Naive thymus-derived CD8-positive, alpha-beta T cell (primary cell): ENCODE measurements around the gene LLCFC1. TPM values are rescaled to one million over a fixed set of nuclear protein-coding genes. Genes with fewer than 3 reads are reported as not detected.
"Not testable (repeated sequence)": the region's sequence is repeated elsewhere in the genome, so short reads cannot be mapped to it uniquely, and the experiment has no call there.

Experiments used
- ATAC-seq, 2 donors: fragments of 150-1000 bp; cut with Tn5 transposase in 1 of 2; sonication (Bioruptor Pico), chemical (Tn5 transposase) in 1 of 2; 1 replicate in 1 of 2; 2 replicates in 1 of 2; pipeline ENCODE4 v1.10.0; 2021; ENCODE audit warnings: mild to moderate bottlenecking in 2 of 2, moderate library complexity in 2 of 2
- POLR2A ChIA-PET: fragments of 350-600 bp; sonication (Branson Sonifier 250); formaldehyde crosslinking; loops from one replicate; lab custom pipeline; 2021; ENCODE audit warnings: antibody characterized with exemption; lab: Charles Lee
- DNase-seq, 10 donors: peaks; one replicate each; pipeline versions ENCODE4 v3.0.0 to v3.0.0-alpha.2; 2020 to 2022
- H3K27ac Mint-ChIP-seq, 10 donors: one replicate each; pipeline ENCODE4 v1.8.0; 2020 to 2022; ENCODE audit warnings: mild to moderate bottlenecking in 10 of 10, mixed read lengths in 10 of 10, moderate library complexity in 4 of 10, inconsistent platforms in 1 of 10
- H3K27me3 Mint-ChIP-seq, 5 donors: one replicate each; pipeline ENCODE4 v1.8.0; 2021 to 2022; ENCODE audit warnings: mixed read lengths in 5 of 5
- H3K36me3 Mint-ChIP-seq, 3 donors: one replicate each; pipeline ENCODE4 v1.8.0; 2020 to 2022; ENCODE audit warnings: mixed read lengths in 3 of 3, mild to moderate bottlenecking in 2 of 3, inconsistent platforms in 1 of 3
- H3K4me1 Mint-ChIP-seq, 4 donors: one replicate each; pipeline ENCODE4 v1.8.0; 2021 to 2022; ENCODE audit warnings: mixed read lengths in 4 of 4
- H3K4me3 Mint-ChIP-seq, 10 donors: one replicate each; pipeline ENCODE4 v1.8.0; 2020 to 2022; ENCODE audit warnings: mild to moderate bottlenecking in 10 of 10, mixed read lengths in 10 of 10, moderate library complexity in 6 of 10, inconsistent platforms in 1 of 10
- H3K9me3 Mint-ChIP-seq, 9 donors: one replicate each; pipeline ENCODE4 v1.8.0; 2020 to 2022; ENCODE audit warnings: mixed read lengths in 9 of 9, mild to moderate bottlenecking in 3 of 9, inconsistent platforms in 1 of 9, moderate library complexity in 1 of 9
- polyA plus RNA-seq, 3 donors: library from polyadenylated mRNA; unstranded; fragments of 300-500 nt; fragmentation: Illumina TruSeq; gene quantifications; one replicate each; pipeline ENCODE4 v1.2.3, GENCODE V29; 2021
- total RNA-seq, 8 experiments: library from RNA in 2 of 8; stranded (reverse) in 2 of 8; gene quantifications; one replicate each; pipeline ENCODE4 v1.2.3 and lab custom pipeline; 2021 to 2026

The LLCFC1 gene
- total and polyA plus RNA-seq, 5 experiments from 2014 or later, result not detected

- no peak for DNase-seq
- H3K4me3 Mint-ChIP-seq, result no peak overlapping the region
- no peak for ATAC-seq
- H3K4me1 Mint-ChIP-seq, result no peaks in the 10 kb centered on the region
- peaks cover 0 to 26% (median 5%) of the 10 kb centered on the region in 3 donors for H3K36me3 Mint-ChIP-seq
- no peak overlapping the region for H3K27ac Mint-ChIP-seq
- peaks cover 13 to 33% (median 27%) of the 10 kb centered on the region in 9 donors for H3K9me3 Mint-ChIP-seq
- POLR2A ChIA-PET, result no interaction called here
- H3K27me3 Mint-ChIP-seq, result peaks cover 11 to 24% (median 18%) of the 10 kb centered on the region in 5 donors
Measured at GRCh38 chr7:142957723-142958122, 18.4 kb downstream of the LLCFC1 start.

- no peak for DNase-seq
- H3K27me3 Mint-ChIP-seq, result peaks cover 15 to 29% (median 28%) of the 10 kb centered on the region in 5 donors
- no peak overlapping the region for H3K27ac Mint-ChIP-seq
- no peaks in the 10 kb centered on the region for H3K4me1 Mint-ChIP-seq
- POLR2A ChIA-PET, result no interaction called here
- H3K9me3 Mint-ChIP-seq, result peaks cover 6 to 22% (median 19%) of the 10 kb centered on the region in 9 donors
- no peak for ATAC-seq
- peaks cover 0 to 17% (median 2%) of the 10 kb centered on the region in 3 donors for H3K36me3 Mint-ChIP-seq
- H3K4me3 Mint-ChIP-seq, result no peak overlapping the region
Measured at GRCh38 chr7:142959202-142959601, 19.9 kb downstream of the LLCFC1 start.

- POLR2A ChIA-PET, result no interaction called here
- Mint-ChIP-seq H3K36me3 (peaks cover 0 to 6% (median 0%) of the 10 kb centered on the region in 3 donors), H3K27me3 (peaks cover 15 to 42% (median 35%) of the 10 kb centered on the region in 5 donors), H3K27ac (peak overlapping the region in 1 of 10 donors; percentile 49), H3K9me3 (peaks cover 0 to 10% (median 7%) of the 10 kb centered on the region in 9 donors), H3K4me1 (no peaks in the 10 kb centered on the region), H3K4me3 (no peak overlapping the region)
- DNase-seq (no peak), ATAC-seq (no peak)
Measured at GRCh38 chr7:142960955-142961512, 21.8 kb downstream of the LLCFC1 start.

GRCh38 chr7:142961595-142961972, 22.3 kb downstream of the LLCFC1 start:
- no peak overlapping the region for H3K4me3 Mint-ChIP-seq
- peaks cover 0 to under 1% (median 0%) of the 10 kb centered on the region in 3 donors for H3K36me3 Mint-ChIP-seq

GRCh38 chr7:142961973-142962926, 23.0 kb downstream of the LLCFC1 start, which contains the start of gene KEL:
Gene KEL (minus strand): TSS chr7:142962363. CDS start chr7:142962206, 157 bp downstream.
- H3K27me3 Mint-ChIP-seq, result peaks cover 15 to 42% (median 36%) of the 10 kb centered on the region in 5 donors
- peak within 1 kb of the TSS in 1 of 10 donors; percentile 49 for H3K27ac Mint-ChIP-seq
- ATAC-seq, result no peak
- H3K4me3 Mint-ChIP-seq, result no peak within 1 kb of the TSS
- no peaks in the 10 kb centered on the region for H3K4me1 Mint-ChIP-seq
- no peak for DNase-seq
- H3K36me3 Mint-ChIP-seq, result no peaks in the 10 kb centered on the region
- POLR2A ChIA-PET, result no interaction called here
- H3K9me3 Mint-ChIP-seq, result no peaks in the 10 kb centered on the region

More at GRCh38 chr7:142961595-142961972, 22.3 kb downstream of the LLCFC1 start:
- ATAC-seq (no peak), DNase-seq (no peak)
- POLR2A ChIA-PET, result no interaction called here
- H3K27me3 Mint-ChIP-seq, result peaks cover 15 to 42% (median 35%) of the 10 kb centered on the region in 5 donors
- H3K4me1 Mint-ChIP-seq, result no peaks in the 10 kb centered on the region
- peaks cover 0 to 5% (median 2%) of the 10 kb centered on the region in 9 donors for H3K9me3 Mint-ChIP-seq
- no peak overlapping the region for H3K27ac Mint-ChIP-seq

GRCh38 chr7:142962991-142963390, 23.7 kb downstream of the LLCFC1 start:
- Mint-ChIP-seq H3K36me3 (no peaks in the 10 kb centered on the region), H3K27me3 (peaks cover 15 to 50% (median 41%) of the 10 kb centered on the region in 5 donors), H3K4me1 (no peaks in the 10 kb centered on the region), H3K27ac (no peak overlapping the region), H3K9me3 (no peaks in the 10 kb centered on the region), H3K4me3 (no peak overlapping the region)
- no peak for ATAC-seq
- no peak for DNase-seq
- POLR2A ChIA-PET, result no interaction called here

GRCh38 chr7:142963993-142964392, 24.7 kb downstream of the LLCFC1 start:
- DNase-seq, result no peak
- Mint-ChIP-seq H3K36me3 (no peaks in the 10 kb centered on the region), H3K4me1 (no peaks in the 10 kb centered on the region), H3K27ac (peak overlapping the region in 1 of 10 donors; percentile 15), H3K27me3 (peaks cover 21 to 60% (median 51%) of the 10 kb centered on the region in 5 donors), H3K4me3 (no peak overlapping the region), H3K9me3 (no peaks in the 10 kb centered on the region)
- POLR2A ChIA-PET, result no interaction called here
- no peak for ATAC-seq

- no peaks in the 10 kb centered on the region for H3K9me3 Mint-ChIP-seq
- H3K27ac Mint-ChIP-seq, result no peak overlapping the region
- no peaks in the 10 kb centered on the region for H3K4me1 Mint-ChIP-seq
- H3K27me3 Mint-ChIP-seq, result peaks cover 16 to 63% (median 50%) of the 10 kb centered on the region in 5 donors
- POLR2A ChIA-PET, result no interaction called here
- DNase-seq (no peak), ATAC-seq (no peak)
- H3K36me3 Mint-ChIP-seq, result no peaks in the 10 kb centered on the region
- no peak overlapping the region for H3K4me3 Mint-ChIP-seq
Measured at GRCh38 chr7:142964502-142965246, 25.4 kb downstream of the LLCFC1 start.

GRCh38 chr7:142968229-142968628, 28.9 kb downstream of the LLCFC1 start:
- no peaks in the 10 kb centered on the region for H3K36me3 Mint-ChIP-seq
- ATAC-seq, result no peak
- H3K9me3 Mint-ChIP-seq, result no peaks in the 10 kb centered on the region
- peak overlapping the region in 1 of 10 donors; percentile 74 for H3K27ac Mint-ChIP-seq
- H3K4me1 Mint-ChIP-seq, result no peaks in the 10 kb centered on the region
- no peak for DNase-seq
- no peak overlapping the region for H3K4me3 Mint-ChIP-seq
- H3K27me3 Mint-ChIP-seq, result peaks cover 20 to 73% (median 41%) of the 10 kb centered on the region in 5 donors
- POLR2A ChIA-PET, result no interaction called here

GRCh38 chr7:142969183-142969582, 29.9 kb downstream of the LLCFC1 start:
- ATAC-seq, result no peak
- H3K4me3 Mint-ChIP-seq, result no peak overlapping the region
- no peaks in the 10 kb centered on the region for H3K36me3 Mint-ChIP-seq
- peaks cover 17 to 70% (median 36%) of the 10 kb centered on the region in 5 donors for H3K27me3 Mint-ChIP-seq
- H3K9me3 Mint-ChIP-seq, result no peaks in the 10 kb centered on the region
- DNase-seq, result no peak
- H3K27ac Mint-ChIP-seq, result no peak overlapping the region
- H3K4me1 Mint-ChIP-seq, result no peaks in the 10 kb centered on the region
- POLR2A ChIA-PET, result no interaction called here

- Mint-ChIP-seq H3K4me1 (no peaks in the 10 kb centered on the region), H3K9me3 (peaks cover 0 to 20% (median 2%) of the 10 kb centered on the region in 9 donors), H3K36me3 (no peaks in the 10 kb centered on the region), H3K27ac (no peak overlapping the region), H3K4me3 (no peak overlapping the region), H3K27me3 (peaks cover 6 to 35% (median 14%) of the 10 kb centered on the region in 5 donors)
- ATAC-seq, result no peak
- POLR2A ChIA-PET, result no interaction called here
- DNase-seq, result no peak
Measured at GRCh38 chr7:142974626-142975025, 35.3 kb downstream of the LLCFC1 start.

- H3K36me3 Mint-ChIP-seq, result peaks cover 0 to 12% (median 3%) of the 10 kb centered on the region in 3 donors
- H3K27me3 Mint-ChIP-seq, result peaks cover 1 to 12% (median 8%) of the 10 kb centered on the region in 5 donors
- ATAC-seq, POLR2A ChIA-PET, H3K4me1 Mint-ChIP-seq, H3K27ac Mint-ChIP-seq, H3K4me3 Mint-ChIP-seq, DNase-seq: not testable (repeated sequence)
- peaks cover 2 to 47% (median 11%) of the 10 kb centered on the region in 9 donors for H3K9me3 Mint-ChIP-seq
Measured at GRCh38 chr7:142978402-142978801, 39.1 kb downstream of the LLCFC1 start.
